H1 (cell line): Measurements from ENCODE around the gene RIOK3. TPM values are rescaled to one million over a fixed set of nuclear protein-coding genes. Genes with fewer than 3 reads are reported as not detected.

Source experiments
- BRCA1 ChIP-seq: IDR thresholded peaks from 2 replicates; pipeline ENCODE4 v1.6.1; 2012; ENCODE audit warnings: low read depth, low read length, improper control_type of control experiment
- CBX8 ChIP-seq: fragments of 300-800, 300-1000 bp; sonication (generic); IDR thresholded peaks from 2 replicates; pipeline ENCODE4 v1.7.1; 2016; ENCODE audit warnings: low read depth, low read length, borderline replicate concordance
- CTBP2 ChIP-seq: IDR thresholded peaks from 2 replicates; pipeline ENCODE4 v1.7.0; 2011; ENCODE audit warnings: borderline replicate concordance, mild to moderate bottlenecking, moderate library complexity, mixed read lengths, low read length; ENCODE audit not compliant: insufficient read depth, insufficient read length
- EP300 ChIP-seq, 2 experiments: IDR thresholded peaks; 1 replicate in 1 of 2; 2 replicates in 1 of 2; pipeline ENCODE4 v1.6.1; 2011 to 2012; ENCODE audit warnings: low read depth in 2 of 2, low read length in 2 of 2, mild to moderate bottlenecking in 2 of 2, borderline replicate concordance in 1 of 2, inconsistent platforms in 1 of 2, moderate library complexity in 1 of 2
- HDAC6 ChIP-seq: IDR thresholded peaks from one replicate; pipeline ENCODE4 v1.7.1; 2012; ENCODE audit warnings: low read depth, mild to moderate bottlenecking, inconsistent platforms, low read length, moderate library complexity
- PHF8 ChIP-seq: fragments of 200-600 bp; sonication (generic); conservative IDR thresholded peaks from 2 replicates; pipeline ENCODE4 v1.7.1; 2012; ENCODE audit warnings: low read depth, mild to moderate bottlenecking, inconsistent platforms, low read length, moderate library complexity
- POLR2A ChIP-seq, 2 experiments: IDR thresholded peaks; 1 replicate in 1 of 2; 2 replicates in 1 of 2; pipeline ENCODE4 v1.6.1; 2011; ENCODE audit warnings: low read depth in 2 of 2, low read length in 2 of 2, mild to moderate bottlenecking in 2 of 2; ENCODE audit errors: control extremely low read depth in 1 of 2
- RBBP5 ChIP-seq: IDR thresholded peaks from 2 replicates; pipeline ENCODE4 v1.7.1; 2012; ENCODE audit warnings: low read depth, mild to moderate bottlenecking, inconsistent platforms, low read length, moderate library complexity, borderline replicate concordance
- RFX5 ChIP-seq: IDR thresholded peaks from 2 replicates; pipeline ENCODE4 v1.6.1; 2011; ENCODE audit warnings: low read depth, low read length, improper control_type of control experiment, borderline replicate concordance
- polyA plus RNA-seq, 7 experiments: library from polyadenylated mRNA; depleted of rRNA in 3 of 7; stranded (reverse) in 5 of 7; unstranded in 2 of 7; fragments of >200 nt in 5 of 7; fragments of 200-250 nt in 2 of 7; gene quantifications; 1 replicate in 5 of 7; 2 replicates in 1 of 7; 4 replicates in 1 of 7; pipeline versions ENCODE4 v1.2.1 to v1.2.3, GENCODE V29; 2011 to 2013; ENCODE audit warnings: missing spikeins in 2 of 7, mixed read lengths in 2 of 7
- total RNA-seq: library from RNA; stranded (reverse); fragmentation: NEBNext Ultra II Directional; extraction: Animal tissue kit (Norgen Biotek cat#: 25700); gene quantifications from 2 replicates; pipeline ENCODE4 v1.2.1, GENCODE V29; 2021

Gene RIOK3
- total and polyA plus RNA-seq, 2 of the 8 experiments (the other 6 are each of a cell fraction or from before 2014, with no cell fraction given) = 7.5 to 24.3 TPM

DNA sequence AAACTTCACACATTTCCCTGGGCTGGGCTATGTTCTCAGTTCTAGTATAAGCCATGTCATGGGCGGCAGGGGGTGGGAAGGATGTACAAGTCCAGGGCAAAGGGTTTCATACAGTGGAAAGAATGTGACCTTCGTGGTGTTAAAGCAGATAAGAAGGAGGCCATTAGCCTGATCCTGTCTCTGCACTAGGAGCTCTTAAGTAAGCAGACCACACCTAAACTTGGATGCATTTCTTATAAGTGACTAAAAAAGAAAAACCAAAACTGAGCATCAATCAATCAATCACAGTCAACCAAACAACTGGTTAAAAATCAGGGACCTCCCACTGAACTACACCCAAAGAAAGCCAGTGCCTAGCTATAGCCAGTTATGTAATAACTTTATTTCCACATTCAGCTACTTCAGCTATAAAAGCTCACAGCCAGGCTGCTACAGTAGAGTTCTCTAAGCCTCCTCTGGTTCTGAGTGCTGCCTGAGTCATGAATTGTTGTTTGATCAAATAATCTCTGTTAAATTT lies 46.8 kb upstream of the RIOK3 start (continued):
- TF ChIP-seq CTBP2 = no peak
- no peak for TF ChIP-seq RFX5
- no peak for TF ChIP-seq CBX8
- TF ChIP-seq EP300 (IDR thresholded peaks at IDR 0.05; ENCODE audit: borderline replicate concordance in 1 of 2, low read depth in 2 of 2, low read length in 2 of 2) = no peak
- no peak for TF ChIP-seq BRCA1
- TF ChIP-seq RBBP5 = no peak
- TF ChIP-seq POLR2A (IDR thresholded peaks at IDR 0.05; ENCODE audit: control extremely low read depth in 1 of 2, low read depth in 2 of 2, low read length in 2 of 2) = no peak
- TF ChIP-seq PHF8 = no peak
- no peak for TF ChIP-seq HDAC6
